ENCODE results near the gene SMCO4. TPM values are rescaled to one million over a fixed set of nuclear protein-coding genes. Genes with fewer than 3 reads are reported as not detected.

SMCO4 gene
- 10.5 and 14.6 TPM in 2 replicates for total RNA-seq (2014; rRNA removed; shearing (Covaris generic))

GRCh38 chr11:93543292-93543977 lies at the start of gene SMCO4:
TSS of gene SMCO4 (minus strand) at chr11:93543391. CDS start at chr11:93479189, 64,202 bp downstream.

Small RNA genes within 50 kb of the gene (small RNA-seq; reads per million reads assigned to genes)
- not detected for gene RN7SL223P

Other genes with a start within 250 kb of the SMCO4 start
- gene DEUP1, start 212.6 kb downstream of the SMCO4 start, total RNA-seq (2014; rRNA removed; shearing (Covaris generic)) = not detected in 2 replicates
- 16.1 TPM in 2 replicates for gene CEP295, start 118.3 kb upstream of the SMCO4 start, total RNA-seq (2014; rRNA removed; shearing (Covaris generic))
- gene TAF1D, start 198.1 kb upstream of the SMCO4 start, total RNA-seq (2014; rRNA removed; shearing (Covaris generic)) = 178 and 214 TPM in 2 replicates
- gene C11orf54, start 198.3 kb upstream of the SMCO4 start, total RNA-seq (2014; rRNA removed; shearing (Covaris generic)) = 12.8 and 18.4 TPM in 2 replicates
- gene MED17, start 240.9 kb upstream of the SMCO4 start, total RNA-seq (2014; rRNA removed; shearing (Covaris generic)) = 42.4 and 46.8 TPM in 2 replicates

All from A375 (cell line).